H1 (cell line): Measurements from ENCODE around the gene CEP192. TPM values are rescaled to one million over a fixed set of nuclear protein-coding genes. Genes with fewer than 3 reads are reported as not detected.

Source experiments
- ASH2L ChIP-seq: fragments of 200-600, 300-600 bp; sonication (generic); IDR thresholded peaks from one replicate; pipeline ENCODE4 v1.7.1; 2017; ENCODE audit warnings: low read length
- BACH1 ChIP-seq: IDR thresholded peaks from 2 replicates; pipeline ENCODE4 v1.6.1; 2012; ENCODE audit warnings: low read length, improper control_type of control experiment
- CREB1 ChIP-seq: IDR thresholded peaks from 2 replicates; pipeline ENCODE4 v1.6.1; 2012; ENCODE audit warnings: inconsistent platforms
- GTF2F1 ChIP-seq: IDR thresholded peaks from 2 replicates; pipeline ENCODE4 v1.6.1; 2012; ENCODE audit warnings: low read depth, low read length, improper control_type of control experiment, borderline replicate concordance
- KDM4A ChIP-seq: IDR thresholded peaks from one replicate; pipeline ENCODE4 v1.7.1; 2012; ENCODE audit warnings: low read depth, mild to moderate bottlenecking, moderate library complexity, low read length, inconsistent platforms; ENCODE audit not compliant: severe bottlenecking
- MAFK ChIP-seq: IDR thresholded peaks from 2 replicates; pipeline ENCODE4 v1.6.1; 2012; ENCODE audit warnings: low read depth, mild to moderate bottlenecking, improper control_type of control experiment, low read length
- NANOG ChIP-seq: IDR thresholded peaks from 2 replicates; pipeline ENCODE4 v1.6.1; 2011; ENCODE audit warnings: low read length, low read depth, mild to moderate bottlenecking, inconsistent platforms; ENCODE audit not compliant: insufficient read depth, poor library complexity, severe bottlenecking
- NRF1 ChIP-seq: IDR thresholded peaks from 2 replicates; pipeline ENCODE4 v1.6.1; 2011; ENCODE audit warnings: mild to moderate bottlenecking, low read depth, low read length, improper control_type of control experiment
- PHF8 ChIP-seq: fragments of 200-600 bp; sonication (generic); conservative IDR thresholded peaks from 2 replicates; pipeline ENCODE4 v1.7.1; 2012; ENCODE audit warnings: low read depth, mild to moderate bottlenecking, inconsistent platforms, low read length, moderate library complexity
- POLR2A ChIP-seq, 2 experiments: IDR thresholded peaks; 1 replicate in 1 of 2; 2 replicates in 1 of 2; pipeline ENCODE4 v1.6.1; 2011; ENCODE audit warnings: low read depth in 2 of 2, low read length in 2 of 2, mild to moderate bottlenecking in 2 of 2; ENCODE audit errors: control extremely low read depth in 1 of 2
- POLR2AphosphoS5 ChIP-seq: IDR thresholded peaks from 2 replicates; pipeline ENCODE4 v1.6.1; 2011; ENCODE audit warnings: low read depth, low read length
- SAP30 ChIP-seq: fragments of 300-600 bp; sonication (generic); IDR thresholded peaks from 2 replicates; pipeline ENCODE4 v1.7.1; 2012; ENCODE audit warnings: low read length, moderate library complexity, mild to moderate bottlenecking, inconsistent platforms; ENCODE audit not compliant: insufficient read depth, insufficient replicate concordance
- SIN3A ChIP-seq, 2 experiments: IDR thresholded peaks in 1 of 2; conservative IDR thresholded peaks in 1 of 2; 2 replicates each; pipeline ENCODE4 v1.6.1; 2011 to 2012; ENCODE audit warnings: low read length in 2 of 2, improper control_type of control experiment in 1 of 2, low read depth in 1 of 2, mild to moderate bottlenecking in 1 of 2
- SP1 ChIP-seq: IDR thresholded peaks from 2 replicates; pipeline ENCODE4 v1.6.1; 2011; ENCODE audit warnings: low read depth, low read length
- SP4 ChIP-seq: IDR thresholded peaks from 2 replicates; pipeline ENCODE4 v1.6.1; 2012; ENCODE audit warnings: low read length, inconsistent platforms
- TBP ChIP-seq: IDR thresholded peaks from 2 replicates; pipeline ENCODE4 v1.6.1; 2011; ENCODE audit warnings: low read depth, low read length, improper control_type of control experiment
- TEAD4 ChIP-seq: IDR thresholded peaks from 2 replicates; pipeline ENCODE4 v1.6.1; 2012; ENCODE audit warnings: low read depth, low read length, inconsistent platforms, mixed read lengths
- YY1 ChIP-seq: IDR thresholded peaks from 2 replicates; pipeline ENCODE4 v1.6.1; 2011; ENCODE audit warnings: low read depth, mild to moderate bottlenecking, low read length
- polyA plus RNA-seq, 7 experiments: library from polyadenylated mRNA; depleted of rRNA in 3 of 7; stranded (reverse) in 5 of 7; unstranded in 2 of 7; fragments of >200 nt in 5 of 7; fragments of 200-250 nt in 2 of 7; gene quantifications; 1 replicate in 5 of 7; 2 replicates in 1 of 7; 4 replicates in 1 of 7; pipeline versions ENCODE4 v1.2.1 to v1.2.3, GENCODE V29; 2011 to 2013; ENCODE audit warnings: missing spikeins in 2 of 7, mixed read lengths in 2 of 7
- total RNA-seq: library from RNA; stranded (reverse); fragmentation: NEBNext Ultra II Directional; extraction: Animal tissue kit (Norgen Biotek cat#: 25700); gene quantifications from 2 replicates; pipeline ENCODE4 v1.2.1, GENCODE V29; 2021
- TF ChIP-seq, protein P1 (sequence below): IDR thresholded peaks from 2 replicates; pipeline ENCODE4 v1.6.1; 2011; ENCODE audit warnings: low read depth, mild to moderate bottlenecking, low read length; ENCODE audit not compliant: insufficient read depth
- TF ChIP-seq, protein P2 (sequence below): IDR thresholded peaks from 2 replicates; pipeline ENCODE4 v1.6.1; 2012; ENCODE audit warnings: inconsistent platforms
- TF ChIP-seq, protein P3 (sequence below): IDR thresholded peaks from 2 replicates; pipeline ENCODE4 v1.6.1; 2011; ENCODE audit warnings: low read length, improper control_type of control experiment
- TF ChIP-seq, protein P4 (sequence below): IDR thresholded peaks from 2 replicates; pipeline ENCODE4 v1.6.1; 2012; ENCODE audit warnings: inconsistent platforms

The CEP192 gene
- total and polyA plus RNA-seq, 2 of the 8 experiments (the other 6 are each of a cell fraction or from before 2014, with no cell fraction given) = 13.4 to 23.1 TPM

DNA sequence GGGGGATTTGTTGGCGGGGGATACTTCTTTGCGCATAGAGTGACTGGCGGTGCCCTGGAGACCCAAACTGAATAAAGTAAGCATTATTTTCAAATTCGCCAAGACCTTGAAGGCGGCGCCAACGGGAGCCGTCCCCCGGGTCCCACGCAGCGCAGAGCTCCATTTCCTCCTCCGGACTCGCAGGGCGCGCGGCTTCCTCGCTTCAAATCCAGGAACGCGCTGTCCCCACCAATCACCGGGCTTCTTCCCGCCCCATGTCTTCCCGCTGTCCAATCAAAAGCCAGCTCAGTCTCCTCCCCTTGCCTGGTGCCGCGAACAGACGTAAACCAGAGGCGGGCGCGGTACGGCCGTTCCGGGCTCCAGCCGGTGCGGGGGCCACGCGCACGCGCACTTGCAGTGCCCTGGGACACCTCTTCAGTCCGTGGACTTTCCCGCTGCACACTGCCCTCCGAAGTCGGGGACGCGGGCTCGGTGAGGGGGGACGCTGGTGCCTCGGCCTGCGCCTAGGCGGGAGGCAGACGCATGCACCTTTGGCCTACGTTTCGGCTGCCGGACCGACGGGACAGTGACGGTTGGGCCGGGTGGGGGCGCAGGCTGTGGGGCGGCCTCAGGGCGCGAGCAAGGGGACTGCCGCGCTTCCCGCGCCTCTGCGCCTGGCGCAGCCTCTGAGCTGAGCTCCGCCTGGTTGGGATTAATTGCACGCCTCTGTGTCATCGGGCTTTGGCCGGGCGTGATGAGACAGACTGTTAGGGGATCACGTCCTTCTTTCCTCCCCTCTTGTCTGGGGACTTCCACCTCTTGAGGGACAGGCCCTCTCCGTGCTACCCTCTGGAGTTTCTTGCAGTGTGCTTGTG is at the start of gene CEP192 (continued):
- TF ChIP-seq, protein P1, sequence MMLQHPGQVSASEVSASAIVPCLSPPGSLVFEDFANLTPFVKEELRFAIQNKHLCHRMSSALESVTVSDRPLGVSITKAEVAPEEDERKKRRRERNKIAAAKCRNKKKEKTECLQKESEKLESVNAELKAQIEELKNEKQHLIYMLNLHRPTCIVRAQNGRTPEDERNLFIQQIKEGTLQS = no peak; the same call in 1 of the 2 replicates
- TF ChIP-seq MAFK = no peak
- TF ChIP-seq, protein P2, sequence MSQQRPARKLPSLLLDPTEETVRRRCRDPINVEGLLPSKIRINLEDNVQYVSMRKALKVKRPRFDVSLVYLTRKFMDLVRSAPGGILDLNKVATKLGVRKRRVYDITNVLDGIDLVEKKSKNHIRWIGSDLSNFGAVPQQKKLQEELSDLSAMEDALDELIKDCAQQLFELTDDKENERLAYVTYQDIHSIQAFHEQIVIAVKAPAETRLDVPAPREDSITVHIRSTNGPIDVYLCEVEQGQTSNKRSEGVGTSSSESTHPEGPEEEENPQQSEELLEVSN = peak; percentile 19; the same call in 1 of the 2 replicates
- peak; percentile 75 to 91 for TF ChIP-seq POLR2A (IDR thresholded peaks at IDR 0.05; ENCODE audit: control extremely low read depth in 1 of 2, low read depth in 2 of 2, low read length in 2 of 2)
- TF ChIP-seq SP4 = peak; percentile 51; the same call in 1 of the 2 replicates
- TF ChIP-seq, protein P3, sequence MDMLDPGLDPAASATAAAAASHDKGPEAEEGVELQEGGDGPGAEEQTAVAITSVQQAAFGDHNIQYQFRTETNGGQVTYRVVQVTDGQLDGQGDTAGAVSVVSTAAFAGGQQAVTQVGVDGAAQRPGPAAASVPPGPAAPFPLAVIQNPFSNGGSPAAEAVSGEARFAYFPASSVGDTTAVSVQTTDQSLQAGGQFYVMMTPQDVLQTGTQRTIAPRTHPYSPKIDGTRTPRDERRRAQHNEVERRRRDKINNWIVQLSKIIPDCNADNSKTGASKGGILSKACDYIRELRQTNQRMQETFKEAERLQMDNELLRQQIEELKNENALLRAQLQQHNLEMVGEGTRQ = peak; percentile 55; the same call in 1 of the 2 replicates
- TF ChIP-seq SP1 = peak; percentile 87
- peak; percentile 90 for TF ChIP-seq POLR2AphosphoS5
- TF ChIP-seq BACH1 = peak; percentile 68
- TF ChIP-seq NRF1 = peak; percentile 57
- no peak for TF ChIP-seq NANOG
- TF ChIP-seq KDM4A = peak; percentile 58
- no peak for TF ChIP-seq TEAD4
- TF ChIP-seq GTF2F1 = peak; percentile 64; the same call in 1 of the 2 replicates
- peak; percentile 83 for TF ChIP-seq SAP30
- peak; percentile 87 for TF ChIP-seq ASH2L
- TF ChIP-seq, protein P4, sequence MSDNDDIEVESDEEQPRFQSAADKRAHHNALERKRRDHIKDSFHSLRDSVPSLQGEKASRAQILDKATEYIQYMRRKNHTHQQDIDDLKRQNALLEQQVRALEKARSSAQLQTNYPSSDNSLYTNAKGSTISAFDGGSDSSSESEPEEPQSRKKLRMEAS = peak; percentile 55
- TF ChIP-seq CREB1 = peak; percentile 11
- peak; percentile 53 for TF ChIP-seq TBP
- TF ChIP-seq SIN3A (conservative IDR thresholded peaks at IDR 0.05 in 1 of 2, IDR thresholded peaks at IDR 0.05 in 1 of 2; ENCODE audit: low read depth in 1 of 2, low read length in 2 of 2) = peak; percentile 52 to 77; a peak in 1 of 4 replicates
- no peak for TF ChIP-seq YY1
- TF ChIP-seq PHF8 = peak; percentile 92
